HCT116 (cell line): Measurements from ENCODE around the gene NOP14. TPM values are rescaled to one million over a fixed set of nuclear protein-coding genes. Genes with fewer than 3 reads are reported as not detected.

ENCODE experiments used
- ATAC-seq: fragments of 200-7000 bp; cut with Tn5 transposase; 2 replicates; pipeline ENCODE4 v1.9.1; 2020; ENCODE audit warnings: mild to moderate bottlenecking, moderate library complexity
- BruUV-seq: library from RNA; stranded (reverse); fragments of 400-500 nt; replicated peaks from 2 replicates; lab custom pipeline; 2021; lab: Mats Ljungman, UMichigan
- CTCF ChIA-PET: fragments of 300-600 bp; sonication (Branson Sonifier 250); formaldehyde crosslinking; loops from one replicate; lab custom pipeline; 2021; ENCODE audit warnings: antibody characterized with exemption; lab: Charles Lee
- POLR2A ChIA-PET: fragments of 300-600, 350-600 bp; sonication (Branson Sonifier 250); formaldehyde crosslinking; loops from one replicate; lab custom pipeline; 2021; ENCODE audit warnings: antibody characterized with exemption; lab: Charles Lee
- RAD21 ChIA-PET, 2 experiments: fragments of 300-600 bp; sonication (Branson Sonifier 250); formaldehyde crosslinking; loops; one replicate each; lab custom pipeline; 2023; ENCODE audit warnings: low total read pairs in 2 of 2; ENCODE audit not compliant: uncharacterized antibody in 2 of 2, unreplicated experiment in 2 of 2, low non-redundant PET in 1 of 2; lab: Charles Lee
- DNase-seq: peaks from one replicate; pipeline ENCODE4 v3.0.0-alpha.2; 2010; ENCODE audit warnings: low read depth, low spot score
- H2AFZ ChIP-seq: fragments of 200-600 bp; shearing (Covaris generic), sonication (generic); 2 replicates; pipeline ENCODE4 v1.6.1; 2017; ENCODE audit warnings: low read depth, mixed run types, mixed read lengths, antibody characterized with exemption, low read length; ENCODE audit not compliant: poor library complexity, severe bottlenecking
- H3K27ac ChIP-seq: 2 replicates; pipeline ENCODE4 v1.5.1; 2012; ENCODE audit warnings: low read depth, low read length
- H3K27me3 ChIP-seq: fragments of 200-600 bp; sonication (generic); 2 replicates; pipeline ENCODE4 v1.6.1; 2016; ENCODE audit warnings: mixed run types, low read length, mixed read lengths; ENCODE audit not compliant: insufficient read depth
- H3K36me3 ChIP-seq, 2 experiments: fragments of 200-500 bp in 1 of 2; fragments of 200-600 bp in 1 of 2; sonication (Bioruptor generic) in 1 of 2; sonication (generic) in 1 of 2; 2 replicates each; pipeline versions ENCODE4 v1.5.1 to v1.6.1; 2014 to 2016; ENCODE audit warnings: low read length in 2 of 2, inconsistent platforms in 1 of 2, mixed read lengths in 1 of 2, mixed run types in 1 of 2; ENCODE audit not compliant: insufficient read depth in 2 of 2, control insufficient read depth in 1 of 2
- H3K4me1 ChIP-seq, 2 experiments: fragments of 200-600 bp in 1 of 2; sonication (generic) in 1 of 2; 2 replicates each; pipeline versions ENCODE4 v1.5.1 to v1.6.1; 2012 to 2017; ENCODE audit warnings: low read length in 2 of 2, inconsistent platforms in 1 of 2, mild to moderate bottlenecking in 1 of 2, mixed read lengths in 1 of 2, mixed run types in 1 of 2, moderate library complexity in 1 of 2; ENCODE audit not compliant: insufficient read depth in 2 of 2, control insufficient read depth in 1 of 2
- H3K4me2 ChIP-seq: fragments of 200-600 bp; sonication (generic); 2 replicates; pipeline ENCODE4 v1.6.1; 2017; ENCODE audit warnings: mixed run types, low read length, mixed read lengths
- H3K4me3 ChIP-seq, 2 experiments: fragments of 200-600 bp in 1 of 2; sonication (generic) in 1 of 2; replicated peaks in 1 of 2; 2 replicates each; pipeline ENCODE4 v1.5.1; 2011 to 2016; ENCODE audit warnings: low read length in 2 of 2, control low read depth in 1 of 2, low read depth in 1 of 2, mild to moderate bottlenecking in 1 of 2, mixed read lengths in 1 of 2, mixed run types in 1 of 2
- H3K79me2 ChIP-seq: fragments of 200-600 bp; sonication (generic); 2 replicates; pipeline ENCODE4 v1.6.1; 2017; ENCODE audit warnings: mild to moderate bottlenecking, mixed run types, low read length, moderate library complexity, mixed read lengths; ENCODE audit not compliant: insufficient read depth
- H3K9ac ChIP-seq: fragments of 200-600 bp; sonication (generic); 2 replicates; pipeline ENCODE4 v1.6.1; 2016; ENCODE audit warnings: low read length, mixed read lengths
- H3K9me2 ChIP-seq: fragments of 200-600 bp; sonication (generic), shearing (Covaris generic); 2 replicates; pipeline ENCODE4 v1.6.1; 2017; ENCODE audit warnings: mixed run types, mild to moderate bottlenecking, moderate library complexity; ENCODE audit not compliant: insufficient read depth
- H3K9me3 ChIP-seq, 2 experiments: fragments of 200-500 bp in 1 of 2; fragments of 200-600 bp in 1 of 2; sonication (Bioruptor generic) in 1 of 2; sonication (generic) in 1 of 2; 2 replicates each; pipeline ENCODE4 v1.6.1; 2014 to 2017; ENCODE audit warnings: low read length in 2 of 2, mixed read lengths in 2 of 2, inconsistent platforms in 1 of 2, low read depth in 1 of 2, mild to moderate bottlenecking in 1 of 2, mixed run types in 1 of 2, moderate library complexity in 1 of 2; ENCODE audit not compliant: control insufficient read depth in 1 of 2, insufficient read depth in 1 of 2
- H4K20me1 ChIP-seq: fragments of 200-600 bp; sonication (generic), shearing (Covaris generic); 2 replicates; pipeline ENCODE4 v1.6.1; 2017; ENCODE audit warnings: mixed run types, mild to moderate bottlenecking, moderate library complexity; ENCODE audit not compliant: insufficient read depth
- ATF3 ChIP-seq: IDR thresholded peaks from 2 replicates; pipeline ENCODE4 v1.6.1; 2012
- CBX3 ChIP-seq: IDR thresholded peaks from 2 replicates; pipeline ENCODE4 v1.6.1; 2012; ENCODE audit warnings: low read depth
- CEBPB ChIP-seq: IDR thresholded peaks from 2 replicates; pipeline ENCODE4 v1.6.1; 2012; ENCODE audit warnings: low read depth
- CTCF ChIP-seq, 3 experiments: fragments of 200-600 bp in 1 of 3; sonication (generic) in 1 of 3; IDR thresholded peaks in 2 of 3; conservative IDR thresholded peaks in 1 of 3; 2 replicates each; pipeline ENCODE4 v1.5.1; 2012 to 2017; ENCODE audit warnings: low read depth in 2 of 3, low read length in 2 of 3, antibody characterized with exemption in 1 of 3, borderline replicate concordance in 1 of 3, control low read depth in 1 of 3, mild to moderate bottlenecking in 1 of 3, mixed read lengths in 1 of 3, mixed run types in 1 of 3, moderate library complexity in 1 of 3; ENCODE audit not compliant: insufficient read depth in 1 of 3
- ELF1 ChIP-seq: IDR thresholded peaks from 2 replicates; pipeline ENCODE4 v1.6.1; 2012; ENCODE audit warnings: low read depth, borderline replicate concordance
- EZH2 ChIP-seq: fragments of 200-600 bp; sonication (generic); IDR thresholded peaks from 2 replicates; pipeline ENCODE4 v1.6.1; 2017; ENCODE audit warnings: antibody characterized with exemption, mixed run types
- EZH2phosphoT487 ChIP-seq: fragments of 200-600 bp; IDR thresholded peaks from 2 replicates; pipeline ENCODE4 v1.6.1; 2018; ENCODE audit warnings: antibody characterized with exemption, borderline replicate concordance
- FOSL1 ChIP-seq: IDR thresholded peaks from 2 replicates; pipeline ENCODE4 v1.6.1; 2012; ENCODE audit warnings: low read depth
- JUND ChIP-seq: IDR thresholded peaks from 2 replicates; pipeline ENCODE4 v1.6.1; 2012
- POLR2A ChIP-seq: IDR thresholded peaks from 2 replicates; pipeline ENCODE4 v1.7.0; 2011; ENCODE audit warnings: borderline replicate concordance; ENCODE audit not compliant: insufficient read depth, insufficient read length; ENCODE audit errors: extremely low read depth
- POLR2AphosphoS5 ChIP-seq: IDR thresholded peaks from 2 replicates; pipeline ENCODE4 v1.6.1; 2011; ENCODE audit warnings: mild to moderate bottlenecking, low read depth, low read length, moderate library complexity
- RAD21 ChIP-seq: IDR thresholded peaks from 2 replicates; pipeline ENCODE4 v1.6.1; 2012; ENCODE audit warnings: low read depth, mild to moderate bottlenecking
- SIN3A ChIP-seq: IDR thresholded peaks from 2 replicates; pipeline ENCODE4 v1.6.1; 2012; ENCODE audit warnings: low read depth
- TCF7L2 ChIP-seq: IDR thresholded peaks from 2 replicates; pipeline ENCODE4 v1.7.0; 2011; ENCODE audit warnings: borderline replicate concordance, inconsistent platforms; ENCODE audit not compliant: insufficient read depth, insufficient read length; ENCODE audit errors: extremely low read depth
- ZBTB33 ChIP-seq: IDR thresholded peaks from 2 replicates; pipeline ENCODE4 v1.6.1; 2011; ENCODE audit warnings: mild to moderate bottlenecking, low read length, moderate library complexity; ENCODE audit not compliant: insufficient replicate concordance; ENCODE audit errors: extremely low read depth
- ZFX ChIP-seq: fragments of 450-650 bp; IDR thresholded peaks from 2 replicates; pipeline ENCODE4 v1.6.1; 2017
- intact Hi-C: fragments of 100-400 bp; cut with micrococcal nuclease; formaldehyde crosslinking; loops from 2 replicates; pipeline ENCODE4 v1.10.0; 2022
- total RNA-seq: library from RNA; stranded (reverse); gene quantifications from one replicate; pipeline ENCODE4 v1.2.1, GENCODE V29; 2021; ENCODE audit not compliant: unreplicated experiment

Gene NOP14
- total RNA-seq, 1 experiment from 2014 or later, result 67.3 TPM

DNA sequence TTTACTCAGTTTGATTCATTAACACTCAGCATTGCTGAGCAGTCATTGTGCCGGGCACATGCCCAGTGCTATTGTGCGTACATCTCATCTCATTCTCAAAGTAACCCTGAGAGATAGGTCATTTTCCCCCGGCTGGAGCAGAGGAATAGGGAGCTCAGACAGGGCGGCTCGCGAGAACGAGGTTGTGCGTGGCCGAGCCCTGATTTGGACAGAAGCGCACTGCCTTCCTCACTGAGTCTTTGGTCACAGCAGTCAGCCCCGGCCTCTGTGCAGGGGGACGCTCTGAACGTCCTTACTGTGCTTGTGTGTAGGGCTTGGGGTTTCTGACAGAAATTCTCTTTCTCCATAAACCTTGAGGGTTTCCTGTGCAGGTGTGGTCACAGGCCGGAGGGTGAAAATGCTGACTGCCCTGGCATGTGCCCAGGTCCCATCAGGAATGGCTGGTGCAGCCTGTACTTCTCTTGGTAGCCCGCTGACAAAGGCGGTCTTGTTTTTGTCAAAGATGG is 39.5 kb downstream of the NOP14 start:
- Histone ChIP-seq H3K9me2 (no peaks in the 10 kb centered on the region), H4K20me1 (no peaks in the 10 kb centered on the region), H2AFZ (no peak overlapping the region), H3K9ac (no peak overlapping the region), H3K27me3 (no peaks in the 10 kb centered on the region), H3K79me2 (no peaks in the 10 kb centered on the region), H3K4me1 (no peaks in the 10 kb centered on the region), H3K4me2 (no peak overlapping the region), H3K9me3 (no peaks in the 10 kb centered on the region), H3K4me3 (no peak overlapping the region), H3K27ac (no peak overlapping the region), H3K36me3 (0 out of 4 replicates have a peak, but pooled peaks cover 0 to 4% of the 10 kb centered on the region in 2 experiments)
- no peak for DNase-seq
- BruUV-seq, result no TSS peak
- ChIA-PET CTCF (no interaction called here), RAD21 (no interaction called here), POLR2A (no interaction called here)
- TF ChIP-seq EZH2, result no peak
- no peak for TF ChIP-seq CTCF (IDR thresholded peaks at IDR 0.05 in 2 of 3, conservative IDR thresholded peaks at IDR 0.05 in 1 of 3; ENCODE audit: borderline replicate concordance in 1 of 3, insufficient read depth in 1 of 3, low read depth in 2 of 3, low read length in 2 of 3)
- TF ChIP-seq TCF7L2, result no peak
- TF ChIP-seq SIN3A, result no peak
- no peak for TF ChIP-seq ATF3
- TF ChIP-seq FOSL1, result no peak
- TF ChIP-seq CEBPB, result no peak
- TF ChIP-seq ZFX, result no peak
- TF ChIP-seq EZH2phosphoT487, result no peak
- TF ChIP-seq ZBTB33, result no peak
- no peak for TF ChIP-seq POLR2AphosphoS5
- no peak for TF ChIP-seq JUND
- no peak for TF ChIP-seq RAD21
- TF ChIP-seq ELF1, result no peak
- TF ChIP-seq POLR2A, result no peak
- TF ChIP-seq CBX3, result no peak
- ATAC-seq, result no peak
- intact Hi-C loops, result no loop called here
